ENCODE measurements around the gene LYVE1. TPM values are rescaled to one million over a fixed set of nuclear protein-coding genes. Genes with fewer than 3 reads are reported as not detected.

Gene LYVE1
- total RNA-seq, 1 donor: not detected

GRCh38 chr11:10522921-10523320 is 45.5 kb downstream of the LYVE1 start:
- no peak for DNase-seq (ENCODE audit: insufficient read length, low spot score, missing footprints)
- Histone ChIP-seq H3K4me2 (ENCODE audit: insufficient read depth, low read length) (no peak overlapping the region), H4K20me1 (ENCODE audit: insufficient read depth, low read length) (no peaks in the 10 kb centered on the region), H3K4me3 (ENCODE audit: insufficient read depth, low read length) (no peak overlapping the region), H3K4me1 (ENCODE audit: insufficient read depth, low read length) (peaks cover 12% of the 10 kb centered on the region), H2AFZ (ENCODE audit: low read length) (no peak overlapping the region), H3K36me3 (ENCODE audit: insufficient read depth, low read length) (peaks cover 56% of the 10 kb centered on the region), H3K9me3 (ENCODE audit: low read depth, low read length) (no peaks in the 10 kb centered on the region), H3K27me3 (ENCODE audit: insufficient read depth, low read length) (no peaks in the 10 kb centered on the region), H3K79me2 (ENCODE audit: insufficient read depth, low read length) (no peaks in the 10 kb centered on the region), H3K27ac (ENCODE audit: low read depth, low read length) (no peak overlapping the region)
- TF ChIP-seq CTCF (IDR thresholded peaks at IDR 0.05; ENCODE audit: extremely low read depth, low read depth, low read length): no peak

- Histone ChIP-seq H3K4me3 (ENCODE audit: insufficient read depth, low read length) (no peak overlapping the region), H3K27me3 (ENCODE audit: insufficient read depth, low read length) (no peaks in the 10 kb centered on the region), H2AFZ (ENCODE audit: low read length) (no peak overlapping the region), H3K79me2 (ENCODE audit: insufficient read depth, low read length) (no peaks in the 10 kb centered on the region), H3K36me3 (ENCODE audit: insufficient read depth, low read length) (peaks cover 56% of the 10 kb centered on the region), H3K27ac (ENCODE audit: low read depth, low read length) (no peak overlapping the region), H3K4me1 (ENCODE audit: insufficient read depth, low read length) (peaks cover 6% of the 10 kb centered on the region), H3K4me2 (ENCODE audit: insufficient read depth, low read length) (no peak overlapping the region), H4K20me1 (ENCODE audit: insufficient read depth, low read length) (no peaks in the 10 kb centered on the region), H3K9me3 (ENCODE audit: low read depth, low read length) (no peaks in the 10 kb centered on the region)
- no peak for TF ChIP-seq CTCF (IDR thresholded peaks at IDR 0.05; ENCODE audit: extremely low read depth, low read depth, low read length)
- DNase-seq (ENCODE audit: insufficient read length, low spot score, missing footprints): no peak
Measured at GRCh38 chr11:10522276-10522675, 46.2 kb downstream of the LYVE1 start.

GRCh38 chr11:10520562-10520961 is 47.9 kb downstream of the LYVE1 start:
- no peaks in the 10 kb centered on the region for H3K9me3 ChIP-seq (ENCODE audit: low read depth, low read length)
- no peak overlapping the region for H3K4me3 ChIP-seq (ENCODE audit: insufficient read depth, low read length)
- no peaks in the 10 kb centered on the region for H3K79me2 ChIP-seq (ENCODE audit: insufficient read depth, low read length)
- H3K4me1 ChIP-seq (ENCODE audit: insufficient read depth, low read length): no peaks in the 10 kb centered on the region
- no peaks in the 10 kb centered on the region for H4K20me1 ChIP-seq (ENCODE audit: insufficient read depth, low read length)
- H3K36me3 ChIP-seq (ENCODE audit: insufficient read depth, low read length): peaks cover 59% of the 10 kb centered on the region
- H3K27ac ChIP-seq (ENCODE audit: low read depth, low read length): no peak overlapping the region
- DNase-seq (ENCODE audit: insufficient read length, low spot score, missing footprints): no peak
- TF ChIP-seq CTCF (IDR thresholded peaks at IDR 0.05; ENCODE audit: extremely low read depth, low read depth, low read length): no peak
- H2AFZ ChIP-seq (ENCODE audit: low read length): no peak overlapping the region
- no peak overlapping the region for H3K4me2 ChIP-seq (ENCODE audit: insufficient read depth, low read length)
- no peaks in the 10 kb centered on the region for H3K27me3 ChIP-seq (ENCODE audit: insufficient read depth, low read length)

- no peak overlapping the region for H2AFZ ChIP-seq (ENCODE audit: low read length)
- H3K4me2 ChIP-seq (ENCODE audit: insufficient read depth, low read length): no peak overlapping the region
- no peak overlapping the region for H3K4me3 ChIP-seq (ENCODE audit: insufficient read depth, low read length)
- H3K79me2 ChIP-seq (ENCODE audit: insufficient read depth, low read length): no peaks in the 10 kb centered on the region
- no peak overlapping the region for H3K27ac ChIP-seq (ENCODE audit: low read depth, low read length)
- H3K36me3 ChIP-seq (ENCODE audit: insufficient read depth, low read length): peaks cover 55% of the 10 kb centered on the region
- no peaks in the 10 kb centered on the region for H4K20me1 ChIP-seq (ENCODE audit: insufficient read depth, low read length)
- no peaks in the 10 kb centered on the region for H3K9me3 ChIP-seq (ENCODE audit: low read depth, low read length)
- DNase-seq (ENCODE audit: insufficient read length, low spot score, missing footprints): no peak
- no peaks in the 10 kb centered on the region for H3K27me3 ChIP-seq (ENCODE audit: insufficient read depth, low read length)
- TF ChIP-seq CTCF (IDR thresholded peaks at IDR 0.05; ENCODE audit: extremely low read depth, low read depth, low read length): no peak
- H3K4me1 ChIP-seq (ENCODE audit: insufficient read depth, low read length): peaks cover 7% of the 10 kb centered on the region
Measured at GRCh38 chr11:10519630-10520029, 48.8 kb downstream of the LYVE1 start.
